Dermis microvascular lymphatic vessel endothelial cell (primary cell): ENCODE results near the gene CCT3. TPM values are rescaled to one million over a fixed set of nuclear protein-coding genes. Genes with fewer than 3 reads are reported as not detected.
"Not testable (repeated sequence)": the region's sequence is repeated elsewhere in the genome, so short reads cannot be mapped to it uniquely, and the experiment has no call there.

ENCODE experiments used
- DNase-seq, 2 donors: peaks; one replicate each; pipeline versions ENCODE4 v3.0.0 to v3.0.0-alpha.2; 2010; ENCODE audit warnings: low read depth in 2 of 2
- total RNA-seq: library from RNA; depleted of rRNA; stranded (reverse); fragments of >200 nt; gene quantifications from 2 replicates; pipeline ENCODE4 v1.2.1, GENCODE V29; 2014

Gene CCT3
- total RNA-seq, 1 donor from 2014 or later = 559 TPM

DNA sequence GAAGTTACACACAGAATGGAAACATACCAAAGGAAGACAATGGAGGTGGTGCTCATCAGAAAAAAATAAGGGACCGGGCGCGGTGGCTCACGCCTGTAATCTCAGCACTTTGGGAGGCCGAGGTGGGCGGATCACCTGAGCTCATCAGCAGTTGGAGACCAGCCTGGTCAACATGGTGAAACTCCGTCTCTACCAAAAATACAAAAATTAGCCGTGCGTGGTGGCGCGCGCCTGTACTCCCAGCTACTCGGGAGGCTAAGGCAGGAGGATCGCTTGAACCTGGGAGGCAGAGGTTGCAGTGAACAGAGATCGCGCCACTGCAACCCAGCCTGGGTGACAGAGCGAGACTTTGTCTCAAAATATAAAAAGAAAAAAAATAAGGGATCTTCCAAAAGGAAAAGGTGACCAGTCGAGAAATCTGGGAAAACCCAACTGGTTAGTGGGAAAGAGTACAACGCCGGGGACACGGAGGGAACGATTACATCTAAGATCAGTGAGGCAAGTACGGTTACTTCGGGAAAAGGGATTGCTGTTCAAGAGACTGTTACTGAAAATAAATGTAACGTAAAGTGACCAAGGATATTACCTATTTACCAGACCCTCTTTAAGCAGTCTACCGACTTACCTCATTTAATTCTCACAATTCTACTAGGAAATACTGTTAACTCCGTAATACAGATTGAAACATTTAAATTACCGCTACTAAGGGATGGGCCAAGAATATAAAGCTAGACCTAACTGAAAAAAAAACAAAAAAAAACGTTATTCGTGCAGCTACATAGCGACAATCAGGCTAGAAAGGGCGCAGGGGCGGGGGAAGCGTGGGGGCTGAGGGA, 822 bp downstream of the CCT3 start:
- peak in 1 of 2 donors; percentile 25 for DNase-seq

DNA sequence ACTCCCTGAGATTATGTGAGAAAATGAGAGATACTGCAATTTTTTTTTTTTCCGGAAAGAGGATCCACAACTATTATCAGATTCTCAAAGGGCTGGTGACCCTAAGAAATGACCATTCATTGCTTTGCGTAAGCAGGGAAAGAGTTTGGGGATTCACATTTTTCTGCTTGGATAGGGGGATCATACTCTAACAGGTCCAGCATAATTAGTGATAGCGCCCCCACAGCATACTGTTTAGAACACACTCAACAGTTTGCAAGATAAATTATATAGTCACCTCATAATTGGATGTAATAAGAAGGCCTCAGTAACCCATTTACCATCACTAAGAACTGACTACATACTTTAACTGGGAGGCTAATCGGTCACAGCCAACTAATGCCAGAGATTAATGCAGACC, 1.9 kb downstream of the CCT3 start:
- peak in 1 of 2 donors; percentile 35 for DNase-seq

DNA sequence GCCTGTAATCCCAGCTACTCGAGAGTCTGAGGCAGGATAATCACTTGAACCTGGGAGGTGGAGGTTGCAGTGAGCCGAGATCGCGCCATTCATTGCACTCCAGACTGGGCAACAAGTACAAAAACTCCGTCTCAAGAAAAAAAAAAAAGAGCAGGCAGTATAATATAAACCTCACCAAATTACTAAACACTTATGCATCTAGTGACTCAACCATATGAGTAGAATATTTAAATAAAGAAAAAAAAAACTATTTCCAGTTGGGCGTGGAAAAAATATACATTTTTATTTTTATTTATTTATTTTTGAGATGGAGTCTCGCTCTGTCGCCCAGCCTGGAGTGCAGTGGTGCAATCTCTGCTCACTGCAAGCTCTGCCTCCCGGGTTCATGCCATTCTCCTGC, 14.9 kb downstream of the CCT3 start:
- DNase-seq = not testable (repeated sequence)

DNA sequence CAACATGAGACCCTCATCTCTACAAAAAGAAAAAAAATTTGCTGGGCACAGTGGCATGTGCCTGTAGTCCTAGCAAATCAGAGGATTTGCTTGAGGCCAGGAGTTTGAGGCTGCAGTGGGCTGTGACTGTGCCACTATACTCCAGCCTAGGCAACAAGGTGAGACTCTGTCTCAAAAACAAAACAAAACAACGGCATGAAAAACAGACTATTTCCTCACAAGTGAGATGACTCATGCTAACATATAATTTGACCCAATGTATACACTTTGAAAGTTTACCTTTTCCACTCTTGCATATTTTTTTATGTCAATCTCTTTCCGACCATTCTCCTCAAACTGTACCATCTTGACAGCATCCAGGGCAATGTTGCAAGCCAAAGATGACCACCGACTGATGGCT, 17.5 kb downstream of the CCT3 start:
- DNase-seq = peak in 1 of 2 donors; percentile 23

DNA sequence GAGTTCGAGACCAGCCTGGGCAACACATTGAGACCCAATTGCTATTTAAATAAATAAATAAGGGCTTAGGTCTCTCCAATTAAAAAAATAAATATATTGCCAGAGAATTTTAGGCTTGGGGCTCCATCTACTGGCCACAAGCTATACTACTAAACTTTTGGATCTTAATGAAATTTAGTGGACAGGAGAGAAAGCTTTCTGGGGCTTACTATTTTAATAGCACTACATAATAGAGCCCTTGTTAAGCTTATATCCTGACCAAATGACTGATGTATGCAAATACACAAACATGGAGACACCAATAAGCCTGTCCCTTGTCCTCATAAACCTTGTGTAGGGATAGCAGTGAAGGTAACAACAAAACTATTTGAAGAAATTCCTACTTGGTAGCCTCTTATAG, 18.4 kb downstream of the CCT3 start:
- peak in 1 of 2 donors; percentile 37 for DNase-seq

DNA sequence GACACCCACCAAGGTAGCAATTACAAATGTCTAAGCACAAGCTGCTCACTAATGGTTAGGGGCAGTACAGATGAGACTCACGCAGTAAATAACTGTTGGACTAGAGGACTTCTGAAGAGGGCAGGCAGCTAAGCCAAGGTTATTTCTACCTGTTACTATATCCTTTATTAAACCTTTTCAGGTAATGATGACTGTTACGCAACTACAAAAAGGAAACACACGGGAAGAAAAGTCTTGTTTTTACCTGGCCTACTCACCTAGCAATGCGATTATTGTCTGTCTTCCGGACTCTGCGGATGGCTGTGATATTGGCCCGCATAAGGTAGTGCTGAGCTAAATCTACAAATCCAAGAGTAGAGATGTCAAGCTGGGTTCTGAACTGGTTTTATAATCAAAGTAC, 21.2 kb downstream of the CCT3 start:
- no peak for DNase-seq

DNA sequence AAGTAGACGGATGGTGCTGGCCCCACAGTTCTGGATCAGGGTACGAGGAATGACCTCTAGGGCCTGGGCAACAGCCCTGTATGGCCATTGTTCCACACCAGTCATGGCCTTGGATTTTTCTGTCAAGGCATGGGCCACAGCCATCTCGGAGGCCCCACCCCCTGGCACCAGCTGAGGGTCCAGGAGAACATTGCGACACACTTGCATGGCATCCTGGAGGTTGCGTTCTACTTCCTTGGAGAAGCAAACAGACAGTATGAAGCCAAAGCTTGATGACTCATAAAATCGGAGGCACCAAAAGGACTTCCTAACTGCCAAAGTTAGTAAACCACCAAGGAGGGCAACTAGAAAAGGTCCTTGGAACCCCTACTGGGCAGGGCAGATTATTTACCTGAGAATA, 27.1 kb downstream of the CCT3 start:
- DNase-seq = no peak

DNA sequence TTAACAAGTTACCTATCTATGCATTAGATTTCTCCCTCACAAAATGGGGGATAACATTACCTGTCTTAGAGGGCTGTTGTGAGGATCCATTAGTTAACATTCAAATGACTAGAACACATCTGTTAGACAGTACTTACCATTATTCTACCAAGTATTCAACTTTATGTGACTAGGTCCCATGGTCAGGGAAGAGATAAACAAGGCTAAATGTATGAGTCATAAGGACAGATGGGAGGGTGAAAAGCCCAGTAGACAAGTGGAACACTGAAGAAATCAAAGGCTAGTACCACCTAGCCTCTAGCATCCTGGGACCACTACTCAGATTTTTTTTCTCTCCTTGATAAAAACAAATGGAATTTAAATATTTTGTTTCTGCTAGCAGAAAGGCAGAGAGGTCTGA, 30.0 kb downstream of the CCT3 start:
- peak in 1 of 2 donors; percentile 26 for DNase-seq

DNA sequence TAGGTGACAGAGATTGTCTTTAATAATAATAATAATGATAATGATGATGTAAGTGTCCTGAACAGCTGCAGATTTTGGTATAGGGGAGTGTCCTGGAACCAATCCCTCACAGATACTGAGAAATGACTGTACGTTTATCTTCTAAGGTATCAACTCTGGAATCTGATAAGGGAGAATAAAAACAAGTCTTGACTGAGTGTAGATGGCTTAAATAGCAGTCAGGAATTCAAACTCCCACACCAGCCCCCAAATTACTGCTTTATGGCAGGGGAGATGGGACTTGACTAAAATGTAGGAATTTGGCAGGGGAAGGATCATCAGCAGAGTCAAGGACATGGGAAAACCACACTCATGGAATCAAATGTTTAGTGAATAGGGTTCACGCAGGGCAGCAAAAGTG, 32.9 kb downstream of the CCT3 start:
- no peak for DNase-seq

DNA sequence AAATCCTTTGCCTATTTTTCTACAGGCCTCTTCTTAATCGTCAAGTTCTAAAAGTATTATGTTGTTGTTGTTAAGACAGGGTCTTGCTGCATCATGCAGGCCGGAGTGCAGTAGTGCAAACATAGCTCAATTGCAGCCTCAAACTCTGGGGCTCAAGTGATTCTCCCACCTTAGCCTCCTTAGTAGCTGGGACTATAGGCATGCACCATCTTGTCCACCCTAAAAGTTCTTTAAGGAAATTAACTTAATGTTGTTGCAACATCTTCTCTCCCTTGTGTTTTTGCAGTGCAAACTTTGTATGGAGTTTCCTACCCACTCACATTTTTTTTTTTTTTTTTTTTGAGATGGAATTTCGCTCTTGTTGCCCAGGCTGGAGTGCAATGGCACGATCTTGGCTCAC, 34.9 kb downstream of the CCT3 start:
- no peak for DNase-seq

DNA sequence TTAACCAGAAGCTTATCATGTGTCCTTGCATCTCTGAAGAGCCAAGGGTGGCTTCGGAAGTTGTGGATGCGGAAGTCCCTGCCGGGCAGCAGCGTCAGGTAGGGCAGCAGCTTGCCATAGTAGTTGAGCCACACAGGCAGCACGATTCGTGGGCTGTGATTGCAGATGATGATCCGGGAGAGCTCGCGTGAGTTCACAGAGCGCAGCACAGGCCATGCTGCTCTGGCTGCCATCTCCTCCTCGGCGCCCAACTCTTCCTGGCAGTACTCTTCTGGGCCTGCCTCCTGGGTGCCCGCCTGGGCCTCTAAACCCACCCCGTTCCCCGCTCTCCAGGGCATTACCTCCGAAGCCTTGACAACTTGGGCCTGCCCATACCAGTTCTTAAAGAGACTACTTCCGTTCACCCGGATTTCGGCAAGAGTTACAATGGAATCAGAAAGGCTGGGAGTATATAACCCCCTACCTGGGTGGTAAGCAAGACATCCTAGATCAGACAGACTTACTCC, 39.2 kb downstream of the CCT3 start, which contains the start of gene VHLL:
VHLL (minus strand) TSS at position 456 of the 506 bp plus-strand sequence; CDS start at position 338, 118 bp downstream.
- no peak for DNase-seq

DNA sequence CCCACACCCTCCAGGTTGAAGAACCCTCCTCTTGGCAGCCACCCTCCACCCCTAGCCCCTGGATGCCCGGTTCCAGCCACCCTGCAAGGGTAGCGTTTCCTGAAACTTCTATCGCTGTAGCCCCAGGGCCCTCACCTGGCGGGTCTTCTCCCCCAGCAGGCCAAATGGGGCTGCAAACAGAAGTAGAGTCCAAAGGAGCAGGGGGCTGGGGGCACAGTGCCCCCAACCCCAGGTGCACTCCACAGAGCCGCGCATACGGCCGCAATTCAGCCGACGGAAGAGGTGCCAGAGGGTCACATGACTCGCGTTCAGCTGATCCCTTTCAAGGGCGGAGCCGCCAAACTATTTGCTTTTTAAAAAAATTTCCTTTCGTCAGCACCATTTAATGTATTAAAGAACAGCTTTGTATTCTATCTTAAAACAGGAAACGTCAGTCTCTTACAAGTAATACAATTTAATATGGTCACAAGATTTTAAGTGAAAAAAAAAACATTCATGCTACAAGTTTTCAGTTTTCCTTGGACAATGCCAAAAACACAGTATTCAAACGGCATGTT, 42.6 kb downstream of the CCT3 start, which contains the start of gene GLMP:
GLMP (minus strand) TSS at position 289 of the 557 bp plus-strand sequence; CDS start at position 255, 34 bp downstream.
- peak; percentile 62 to 75 for DNase-seq

DNA sequence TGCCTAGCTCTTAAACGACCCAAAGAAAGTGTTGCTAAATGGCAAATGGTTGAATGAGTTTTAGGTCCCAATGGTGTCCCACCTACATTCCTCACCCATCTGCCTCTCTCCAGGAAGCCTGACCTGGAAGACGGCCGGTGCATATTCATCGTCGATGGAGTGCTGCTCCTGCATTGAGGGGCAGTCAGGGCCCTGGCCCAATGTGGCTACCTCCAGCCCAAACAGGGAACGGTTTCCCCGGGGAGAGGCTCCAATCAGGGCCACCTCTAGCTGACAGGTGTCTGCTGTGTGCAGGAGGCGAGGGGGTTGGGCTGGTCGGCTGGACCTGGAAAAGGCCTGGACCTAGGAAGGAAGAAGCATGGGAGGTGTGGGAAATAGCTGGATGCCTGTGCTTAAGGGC, 44.2 kb downstream of the CCT3 start:
- no peak for DNase-seq

DNA sequence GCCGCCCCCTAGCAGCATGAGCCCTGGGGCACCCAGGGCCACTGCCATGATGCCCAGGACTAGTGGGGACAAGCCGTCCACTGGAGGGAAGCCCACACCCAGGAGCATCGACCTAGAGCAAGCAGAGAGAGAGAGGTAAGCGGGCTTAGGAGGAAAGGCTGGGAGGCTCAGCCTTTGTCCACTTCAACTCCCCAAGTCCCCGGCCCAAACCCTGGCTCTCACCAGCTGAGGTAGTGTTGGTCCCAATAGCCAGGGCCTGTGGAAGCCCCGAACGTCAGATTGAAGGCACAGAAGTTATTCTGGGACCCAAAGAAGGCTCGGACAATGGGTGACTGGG, 45.0 kb downstream of the CCT3 start:
- no peak for DNase-seq

DNA sequence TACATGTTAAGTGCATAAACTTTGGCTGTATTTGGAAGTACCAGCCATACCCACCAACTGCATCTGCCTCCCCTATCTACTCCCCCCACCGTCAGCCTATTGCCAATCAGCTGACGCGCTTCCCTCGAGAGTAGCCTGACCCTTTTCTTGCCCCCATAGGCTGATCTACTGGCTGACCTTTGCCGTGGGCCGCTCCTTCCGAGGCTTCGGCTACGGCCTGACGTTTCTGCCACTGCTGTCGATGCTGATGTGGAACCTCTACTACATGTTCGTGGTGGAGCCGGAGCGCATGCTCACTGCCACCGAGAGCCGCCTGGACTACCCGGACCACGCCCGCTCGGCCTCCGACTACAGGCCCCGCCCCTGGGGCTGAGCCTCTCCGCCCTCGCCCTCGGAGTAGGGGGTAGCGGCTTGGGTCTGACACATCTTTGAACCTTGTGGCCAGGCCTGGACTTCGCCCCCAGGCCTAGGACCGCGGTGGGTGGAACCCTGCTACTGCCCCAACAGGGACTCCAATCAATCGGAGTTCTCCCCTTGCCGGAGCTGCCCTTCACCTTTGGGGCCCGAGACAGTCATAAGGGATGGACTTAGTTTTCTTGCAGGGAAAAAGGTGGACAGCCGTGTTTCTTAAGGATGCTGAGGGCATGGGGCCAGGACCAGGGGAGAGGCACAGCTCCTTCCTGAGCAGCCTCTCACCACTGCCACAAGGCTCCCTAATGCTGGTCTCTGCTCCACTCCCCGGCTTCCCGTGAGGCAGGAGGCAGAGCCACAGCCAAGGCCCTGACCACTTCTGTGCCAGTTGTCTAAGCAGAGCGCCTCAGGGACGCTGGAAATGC, 46.6 kb downstream of the CCT3 start:
- peak; percentile 36 to 78 for DNase-seq

DNA sequence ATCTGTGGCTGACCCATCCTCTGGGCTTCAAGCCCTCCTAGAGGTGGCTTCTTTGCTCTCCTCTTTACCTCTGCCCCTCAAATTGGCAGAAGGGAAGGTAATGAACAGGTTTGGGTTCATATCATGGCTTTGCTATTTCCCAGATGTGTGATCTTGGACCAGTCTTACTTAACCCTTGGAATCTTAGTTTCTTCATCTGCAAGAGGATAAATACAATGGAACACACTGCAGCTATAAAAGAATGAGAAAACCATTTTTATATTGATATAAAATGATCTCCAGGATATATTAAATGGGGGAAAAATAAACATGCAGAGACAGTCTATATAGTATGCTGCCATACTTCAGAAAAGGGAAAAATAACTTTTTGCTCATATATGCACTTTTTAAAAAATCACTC, 48.2 kb downstream of the CCT3 start:
- no peak for DNase-seq

DNA sequence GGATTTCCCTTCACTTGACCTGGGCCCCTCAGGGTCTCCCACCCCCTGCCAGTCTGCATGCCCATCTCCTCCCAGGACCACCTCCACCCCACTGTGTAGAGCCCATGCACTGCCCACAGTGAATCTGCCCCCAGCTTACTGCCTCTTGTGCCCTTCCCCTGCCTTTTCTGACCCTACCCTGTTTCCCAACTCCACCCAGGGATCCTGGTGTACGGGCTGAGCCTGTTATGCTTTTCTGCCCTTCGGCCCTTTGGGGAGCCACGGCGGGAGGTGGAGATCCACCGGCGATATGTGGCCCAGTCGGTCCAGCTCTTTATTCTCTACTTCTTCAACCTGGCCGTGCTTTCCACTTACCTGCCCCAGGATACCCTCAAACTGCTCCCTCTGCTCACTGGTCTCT, 52.0 kb downstream of the CCT3 start:
- DNase-seq = no peak

DNA sequence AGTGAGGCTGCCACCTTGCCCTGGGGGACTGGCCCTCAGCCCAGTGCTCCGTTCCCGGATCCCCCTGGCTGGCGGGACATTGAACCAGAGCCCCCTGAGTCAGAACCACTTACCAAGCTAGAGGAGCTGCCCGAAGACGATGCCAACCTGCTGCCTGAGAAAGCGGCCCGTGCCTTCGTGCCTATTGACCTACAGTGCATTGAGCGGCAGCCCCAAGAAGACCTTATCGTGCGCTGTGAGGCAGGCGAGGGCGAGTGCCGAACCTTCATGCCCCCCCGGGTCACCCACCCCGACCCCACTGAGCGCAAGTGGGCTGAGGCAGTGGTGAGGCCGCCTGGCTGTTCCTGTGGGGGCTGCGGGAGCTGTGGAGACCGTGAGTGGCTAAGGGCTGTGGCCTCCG, 52.7 kb downstream of the CCT3 start:
- no peak for DNase-seq

DNA sequence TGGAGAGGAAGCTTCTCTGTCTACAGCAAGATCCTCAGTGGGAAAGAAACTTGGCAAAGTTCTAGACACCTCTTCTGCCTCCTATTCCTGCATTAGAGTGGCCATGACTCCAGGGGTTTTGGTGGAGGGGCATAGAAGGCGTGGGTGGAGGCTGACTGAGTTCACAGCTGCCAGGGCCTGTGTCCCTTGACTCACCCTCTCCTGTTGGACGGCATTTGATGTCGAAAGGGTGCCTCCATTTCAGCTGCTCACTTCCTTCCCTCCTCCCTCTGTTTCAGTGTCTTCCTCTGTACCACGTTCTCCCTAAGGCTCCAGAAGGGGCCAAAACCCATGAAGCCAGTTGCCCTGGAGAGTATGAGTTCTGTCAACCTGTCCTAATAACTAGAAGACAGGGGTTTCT, 53.3 kb downstream of the CCT3 start:
- no peak for DNase-seq

DNA sequence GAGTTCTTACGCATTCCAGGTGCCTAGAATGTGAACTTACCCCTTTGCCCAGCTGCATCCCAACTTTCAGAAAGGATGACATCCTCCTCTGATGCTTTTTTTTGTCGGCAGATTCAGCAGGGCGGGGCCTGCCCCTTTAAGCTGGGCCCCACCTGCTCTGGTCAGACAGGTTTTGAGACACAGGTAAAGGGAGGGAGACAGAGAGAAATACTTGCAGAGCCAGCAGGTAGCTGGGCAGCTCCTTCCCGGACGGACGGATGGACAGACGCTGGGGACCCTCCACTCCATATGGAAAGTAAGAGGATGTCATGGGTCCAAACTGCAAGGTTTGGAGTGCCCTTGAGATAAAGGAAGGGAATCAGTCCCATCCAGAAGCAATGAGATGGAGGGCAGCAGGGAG, 54.0 kb downstream of the CCT3 start, which contains the start of gene TMEM79:
TMEM79 (plus strand) TSS at position 214 of the 400 bp plus-strand sequence. CDS start 902 bp downstream, outside the sequence.
- DNase-seq = no peak

DNA sequence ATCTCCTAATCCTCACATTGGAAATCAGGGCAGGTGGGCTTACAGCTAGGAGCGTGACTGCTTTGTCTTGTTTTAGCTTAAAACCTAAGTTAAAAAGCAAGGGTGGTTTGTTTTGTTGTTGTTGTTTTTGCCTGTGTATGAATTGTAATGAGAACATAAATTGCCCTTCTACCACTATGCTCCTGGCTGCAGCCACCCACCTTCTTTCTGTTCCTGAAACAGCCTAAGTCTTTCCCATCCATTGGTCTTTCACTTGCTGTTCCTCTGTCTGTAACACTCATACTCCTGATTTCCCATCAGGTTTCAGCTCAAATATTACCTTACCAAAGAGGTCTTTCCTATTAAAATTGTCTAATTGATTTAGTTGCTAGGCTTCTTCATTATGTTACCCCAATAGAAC, 54.6 kb downstream of the CCT3 start:
- no peak for DNase-seq
